Rectal smooth muscle tissue (tissue), 1 donor: ENCODE results near the gene TIRAP.

Source experiments
- H3K27ac ChIP-seq: one replicate; pipeline ENCODE4 v1.7.0; 2013; ENCODE audit warnings: low read depth, low read length, inconsistent platforms
- H3K27me3 ChIP-seq: one replicate; pipeline ENCODE4 v1.7.0; 2013; ENCODE audit warnings: low read length; ENCODE audit not compliant: control insufficient read depth, insufficient read depth
- H3K36me3 ChIP-seq: one replicate; pipeline ENCODE4 v1.7.0; 2013; ENCODE audit warnings: low read length; ENCODE audit not compliant: control insufficient read depth, insufficient read depth
- H3K4me1 ChIP-seq: one replicate; pipeline ENCODE4 v1.7.0; 2013; ENCODE audit warnings: low read length; ENCODE audit not compliant: control insufficient read depth, insufficient read depth
- H3K4me3 ChIP-seq: one replicate; pipeline ENCODE4 v1.7.0; 2013; ENCODE audit warnings: low read length
- H3K9ac ChIP-seq: one replicate; pipeline ENCODE4 v1.7.0; 2013; ENCODE audit warnings: low read length

TIRAP gene

DNA sequence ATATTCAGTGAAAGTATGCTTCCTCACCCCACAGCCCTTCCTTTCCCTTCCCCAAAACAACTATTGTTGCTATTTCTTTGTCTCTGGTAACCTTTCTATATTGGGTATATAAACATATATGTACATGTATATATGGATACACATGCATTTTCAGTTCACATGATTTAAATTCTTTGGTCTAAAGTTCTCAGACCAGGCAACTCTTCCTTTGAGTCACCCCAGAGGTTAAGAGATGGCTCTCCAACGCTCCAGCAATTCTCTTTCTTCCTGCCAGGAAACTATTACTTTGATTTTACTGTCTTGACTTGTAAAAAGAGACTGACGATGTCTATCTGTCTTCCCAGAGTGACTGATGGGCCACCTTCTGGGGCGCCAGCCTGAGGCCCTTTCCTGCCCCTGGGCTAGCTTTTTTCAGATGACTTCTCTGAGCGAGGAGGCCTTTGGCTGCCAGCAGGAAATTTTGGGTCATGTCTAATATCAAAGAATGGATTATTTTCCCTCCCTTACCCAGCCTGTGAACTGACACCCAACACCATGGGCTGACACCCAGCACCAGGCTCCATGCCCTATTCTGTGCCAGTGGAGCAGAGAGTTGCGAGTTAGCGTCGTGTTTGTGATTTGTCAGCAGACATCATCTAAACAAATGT is 58.2 kb downstream of the TIRAP start:
- Histone ChIP-seq H3K4me3 (no peak overlapping the region), H3K4me1 (no peaks in the 10 kb centered on the region), H3K36me3 (peaks cover 3% of the 10 kb centered on the region), H3K9ac (no peak overlapping the region), H3K27ac (no peak overlapping the region), H3K27me3 (no peaks in the 10 kb centered on the region)

DNA sequence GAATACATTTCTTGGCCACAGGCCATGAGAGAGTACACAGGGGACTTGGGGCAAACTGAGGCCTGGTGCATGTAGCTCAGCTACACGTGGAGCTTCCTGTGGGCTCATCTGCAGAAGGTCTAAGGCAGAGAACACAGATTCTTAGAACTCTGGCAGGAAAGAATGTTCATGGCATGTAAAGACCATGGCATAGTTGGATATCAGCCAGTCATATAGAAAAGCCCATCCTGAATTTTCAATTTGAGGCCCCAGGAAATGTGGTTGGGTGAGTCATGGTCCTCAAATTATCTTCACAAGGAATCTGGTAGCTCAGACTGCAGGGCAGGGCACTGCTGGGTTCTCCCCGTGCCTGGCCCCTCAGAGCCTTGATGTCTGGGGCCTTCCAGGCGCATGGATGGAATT is 58.9 kb downstream of the TIRAP start:
- Histone ChIP-seq H3K4me1 (peaks cover 3% of the 10 kb centered on the region), H3K27ac (no peak overlapping the region), H3K27me3 (no peaks in the 10 kb centered on the region), H3K9ac (no peak overlapping the region), H3K36me3 (peaks cover 3% of the 10 kb centered on the region), H3K4me3 (no peak overlapping the region)

DNA sequence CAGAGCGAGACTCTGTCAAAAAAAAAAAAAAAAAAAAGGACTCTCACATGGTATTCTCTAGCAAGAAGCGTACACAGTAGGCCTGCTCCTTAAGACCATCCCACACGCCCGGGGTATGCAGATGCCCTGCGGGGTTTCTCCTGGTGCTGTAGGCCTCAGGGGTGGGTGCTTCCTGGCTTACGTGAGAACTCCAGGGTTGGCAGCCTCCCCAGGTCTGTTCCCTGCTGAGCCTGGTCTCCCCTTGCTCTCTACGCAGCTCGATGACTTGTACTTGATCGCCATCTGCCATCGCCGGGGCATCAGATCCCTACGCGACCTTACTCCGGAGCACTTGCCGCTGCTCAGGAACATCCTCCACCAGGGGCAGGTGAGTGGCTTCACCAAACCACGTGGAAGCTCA is 60.2 kb downstream of the TIRAP start:
- peaks cover 3% of the 10 kb centered on the region for H3K4me1 ChIP-seq
- peaks cover 3% of the 10 kb centered on the region for H3K36me3 ChIP-seq
- H3K4me3 ChIP-seq = no peak overlapping the region
- H3K9ac ChIP-seq = no peak overlapping the region
- no peaks in the 10 kb centered on the region for H3K27me3 ChIP-seq
- H3K27ac ChIP-seq = no peak overlapping the region
